ENCODE results near the gene SHISA5.

Gene SHISA5

DNA sequence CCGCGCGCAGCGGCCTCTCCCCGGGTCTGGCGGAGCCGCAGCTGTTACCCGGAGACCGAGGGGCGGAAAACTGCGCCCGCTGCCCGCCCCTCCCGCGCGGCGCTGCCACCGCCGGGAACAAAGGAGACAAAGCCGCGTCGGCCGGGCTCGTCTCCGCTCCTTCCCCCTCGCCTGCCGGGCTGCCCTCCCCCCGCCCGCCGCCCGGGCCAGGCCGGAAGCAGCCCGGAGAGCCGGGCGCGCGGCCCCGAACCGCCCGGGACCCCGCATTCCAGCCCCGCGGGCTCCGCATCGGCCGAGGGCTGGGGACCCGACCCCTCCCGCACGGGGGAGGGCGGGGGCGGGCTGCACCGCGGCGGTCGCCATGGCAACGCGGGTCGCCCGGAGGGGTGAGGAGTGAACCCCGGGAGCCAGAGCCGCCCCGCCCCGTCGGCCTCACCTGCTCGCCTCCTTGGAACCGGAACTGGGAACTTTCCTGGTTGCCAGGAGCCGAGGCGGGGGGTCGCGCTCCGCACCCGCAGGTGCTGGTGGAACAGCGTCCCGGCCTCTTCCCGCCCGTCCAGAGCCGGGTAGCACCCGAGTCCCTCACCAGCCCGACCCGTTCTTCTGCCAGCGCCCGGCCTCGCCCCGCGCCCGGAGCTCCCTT is 74.5 kb downstream of the SHISA5 start:
- peak; percentile 79 for DNase-seq

DNA sequence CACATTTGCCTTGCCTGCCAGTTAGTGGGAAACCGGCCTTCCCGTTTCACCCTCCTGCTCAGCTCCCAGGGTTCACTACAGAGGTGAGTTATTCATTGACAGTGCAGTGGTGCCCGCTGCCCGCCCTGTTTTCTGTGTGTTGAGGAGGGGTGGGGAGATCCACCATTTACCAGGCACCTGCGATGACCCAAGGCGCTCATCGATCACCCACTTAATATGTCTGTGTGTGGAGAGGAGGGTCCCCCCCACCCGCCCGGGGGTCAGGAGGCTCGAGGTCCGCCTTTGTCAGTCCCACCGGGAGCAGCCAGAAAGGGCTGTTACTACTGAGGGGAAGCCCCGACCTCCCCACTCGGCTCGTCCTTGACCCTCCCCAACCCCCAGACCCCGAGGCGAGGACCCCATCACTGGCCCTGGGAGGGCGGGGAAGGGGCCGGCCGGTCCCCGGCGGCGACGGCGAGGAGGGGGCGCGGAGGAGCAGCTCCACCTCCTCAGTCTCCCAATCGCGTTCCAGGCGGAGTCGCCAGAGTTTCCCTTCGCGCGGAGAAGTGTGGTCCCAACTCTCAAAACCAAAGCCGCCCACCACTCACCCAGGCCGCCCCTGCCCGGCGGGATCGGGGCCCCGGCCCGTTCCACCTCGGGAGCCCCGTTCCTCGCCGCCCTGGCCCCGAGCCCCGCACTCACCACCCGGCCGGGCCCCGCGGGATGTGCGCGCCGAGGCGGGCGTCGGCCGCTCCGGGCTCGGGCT is 75.2 kb downstream of the SHISA5 start:
- peak; percentile 87 for DNase-seq

DNA sequence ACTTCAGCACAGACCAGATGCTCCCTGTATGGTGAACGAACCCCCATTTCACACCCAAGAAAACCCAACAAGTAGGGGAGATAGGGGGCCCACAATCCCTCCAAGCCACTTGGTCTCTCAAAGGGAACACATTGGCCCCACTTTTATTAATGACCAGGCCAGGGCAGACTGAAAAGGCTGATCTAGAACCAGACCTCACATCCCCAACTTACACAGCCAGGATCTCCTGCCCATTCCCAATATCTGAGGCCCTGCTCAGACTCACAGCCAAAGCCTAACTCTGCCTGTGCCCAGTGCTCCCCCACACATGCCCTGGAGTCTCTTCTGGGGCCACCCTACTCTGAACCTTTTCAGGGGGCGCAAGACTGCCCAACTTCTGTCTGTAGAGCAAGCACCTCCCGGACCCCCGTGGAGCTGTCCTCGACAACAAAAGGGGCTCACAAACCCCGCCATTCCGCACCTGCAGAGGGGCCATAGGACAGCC is 75.8 kb downstream of the SHISA5 start:
- peak; percentile 62 for DNase-seq

DNA sequence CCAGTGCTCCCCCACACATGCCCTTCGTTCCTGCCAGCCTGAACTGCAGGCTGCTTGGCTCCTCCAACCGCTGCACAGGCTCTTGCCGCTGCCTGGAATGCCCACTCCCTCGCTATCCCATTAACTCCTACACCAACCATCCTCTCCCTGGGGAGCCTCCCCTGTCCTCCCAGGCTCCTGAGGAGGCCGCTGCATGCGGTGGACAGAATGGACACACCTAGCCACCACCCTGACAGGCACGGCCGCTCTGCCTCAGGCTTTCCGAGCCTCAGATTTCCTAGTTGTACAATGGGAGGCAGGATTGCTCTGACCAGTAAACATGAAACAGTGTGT is 76.4 kb downstream of the SHISA5 start:
- peak; percentile 24 for DNase-seq

DNA sequence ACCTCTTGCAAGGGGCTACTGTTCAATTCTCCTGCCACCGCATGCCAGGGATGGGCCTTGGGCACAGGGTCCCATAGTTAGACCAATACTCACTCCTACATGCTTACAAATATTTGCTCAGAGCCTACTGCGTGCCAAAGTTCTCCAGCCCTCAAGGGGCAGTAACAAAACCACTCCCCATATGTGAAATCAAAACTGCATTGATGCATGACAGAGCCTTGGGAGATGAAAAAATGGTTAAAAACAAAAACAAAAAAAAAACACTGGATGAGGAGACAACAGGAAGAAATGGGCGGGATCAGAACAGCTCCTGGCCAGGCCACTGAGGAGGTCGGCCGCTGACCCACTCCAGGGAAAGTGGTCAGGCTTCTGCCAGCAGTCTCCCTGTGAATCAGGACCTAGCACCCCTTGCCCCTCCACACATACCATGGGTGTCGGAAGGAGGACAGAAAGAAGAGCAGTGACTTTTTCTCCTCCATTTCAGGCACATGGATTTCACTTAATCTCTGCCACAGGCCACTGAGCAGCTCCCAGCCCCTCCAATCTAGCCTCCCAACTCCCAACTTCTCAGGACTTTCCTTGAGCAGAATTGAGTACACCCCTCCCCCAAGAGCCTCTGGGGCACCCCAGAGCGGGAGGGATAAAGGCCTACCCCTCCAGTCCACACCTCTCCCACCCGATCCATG is 76.9 kb downstream of the SHISA5 start:
- no peak for DNase-seq

DNA sequence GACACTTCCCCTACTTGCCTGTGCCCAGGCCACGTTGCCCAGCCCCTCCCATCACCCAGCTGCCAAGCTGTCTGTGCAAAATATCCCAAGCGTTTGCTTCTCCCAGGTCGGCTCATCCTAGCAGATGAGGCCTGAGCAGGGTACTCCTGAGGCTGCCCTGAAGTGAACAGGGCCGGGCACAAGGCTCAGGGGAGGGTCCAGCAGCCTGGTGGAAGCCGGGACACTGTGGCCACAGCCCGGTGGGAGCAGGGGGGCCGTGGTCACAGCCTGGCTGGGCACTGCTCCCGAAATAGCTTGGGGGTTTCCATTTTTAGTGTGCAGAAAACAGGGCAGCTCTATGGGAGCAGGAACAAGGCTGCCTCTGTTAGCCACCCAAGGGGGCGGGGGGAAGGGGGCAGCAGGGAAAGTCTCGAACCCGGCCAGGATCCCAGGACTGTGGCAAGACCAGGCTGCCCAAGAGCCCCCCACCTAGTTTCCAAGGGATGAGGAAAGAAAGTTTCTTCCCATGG is 77.5 kb downstream of the SHISA5 start:
- DNase-seq = peak; percentile 16

DNA sequence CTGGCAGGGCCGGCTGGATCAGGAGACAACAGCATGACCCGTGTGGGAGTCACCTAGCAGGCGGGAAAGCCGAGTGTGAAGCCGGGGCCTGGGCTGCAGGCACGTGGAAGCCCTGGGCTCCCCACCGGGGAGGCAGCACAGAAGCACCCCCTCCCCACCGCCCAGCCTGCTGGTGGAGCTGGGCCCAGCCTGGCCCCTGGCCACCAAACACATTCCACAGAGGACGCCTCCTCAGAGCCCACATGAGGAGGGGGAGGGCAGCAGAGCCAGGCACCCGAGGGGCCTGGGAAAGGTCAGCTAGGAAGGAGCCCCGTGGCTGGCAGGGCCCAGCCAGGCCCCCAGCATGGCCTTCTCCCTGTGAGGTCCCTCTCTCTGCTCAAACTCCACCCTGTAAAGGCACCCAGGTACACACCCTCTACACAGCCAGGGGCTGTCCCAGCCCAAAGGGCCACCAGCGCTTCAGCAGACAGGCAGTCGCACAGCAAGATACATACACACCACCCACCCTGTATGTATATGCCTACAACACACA is 78.6 kb downstream of the SHISA5 start:
- DNase-seq = peak; percentile 67

DNA sequence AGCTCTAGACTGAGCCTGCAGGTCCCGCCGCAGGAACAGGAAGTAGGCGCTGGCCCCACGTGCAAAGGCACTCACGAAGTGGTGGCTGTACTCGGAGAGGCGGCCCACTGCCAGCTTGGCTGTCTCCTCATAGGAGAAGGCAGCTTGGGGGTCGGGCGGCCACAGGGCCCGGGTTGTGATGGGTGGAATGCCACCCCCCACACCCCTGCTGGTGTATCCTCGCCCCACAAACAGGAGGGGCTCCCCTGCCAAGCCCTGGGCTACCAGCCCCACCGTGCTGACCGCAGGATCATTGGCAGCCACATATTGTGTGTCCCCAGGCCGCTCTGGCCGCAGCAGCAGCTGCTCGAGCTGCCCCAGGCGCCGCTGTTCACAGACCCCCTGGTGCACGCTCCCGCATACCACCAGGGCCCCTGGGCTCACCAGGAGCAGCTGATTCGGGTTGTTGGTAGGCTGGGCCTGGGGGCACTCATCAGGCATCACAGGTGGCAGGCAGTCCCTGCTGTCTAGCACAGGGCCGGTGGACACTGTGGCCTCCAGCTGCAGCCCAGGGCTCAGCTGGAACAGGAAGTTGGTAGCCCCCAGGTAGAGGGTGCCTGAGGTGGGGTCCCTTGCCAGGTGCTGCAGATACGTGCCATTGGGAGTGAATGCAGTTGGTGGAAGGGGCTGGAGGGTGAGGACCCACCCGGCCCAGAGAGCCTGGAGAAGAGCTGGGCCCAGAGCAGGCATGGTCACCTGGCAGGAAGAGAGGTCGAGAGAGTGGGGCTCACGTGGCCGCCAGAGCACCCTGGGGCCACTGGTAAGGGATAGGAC is 79.9 kb downstream of the SHISA5 start:
- no peak for DNase-seq

DNA sequence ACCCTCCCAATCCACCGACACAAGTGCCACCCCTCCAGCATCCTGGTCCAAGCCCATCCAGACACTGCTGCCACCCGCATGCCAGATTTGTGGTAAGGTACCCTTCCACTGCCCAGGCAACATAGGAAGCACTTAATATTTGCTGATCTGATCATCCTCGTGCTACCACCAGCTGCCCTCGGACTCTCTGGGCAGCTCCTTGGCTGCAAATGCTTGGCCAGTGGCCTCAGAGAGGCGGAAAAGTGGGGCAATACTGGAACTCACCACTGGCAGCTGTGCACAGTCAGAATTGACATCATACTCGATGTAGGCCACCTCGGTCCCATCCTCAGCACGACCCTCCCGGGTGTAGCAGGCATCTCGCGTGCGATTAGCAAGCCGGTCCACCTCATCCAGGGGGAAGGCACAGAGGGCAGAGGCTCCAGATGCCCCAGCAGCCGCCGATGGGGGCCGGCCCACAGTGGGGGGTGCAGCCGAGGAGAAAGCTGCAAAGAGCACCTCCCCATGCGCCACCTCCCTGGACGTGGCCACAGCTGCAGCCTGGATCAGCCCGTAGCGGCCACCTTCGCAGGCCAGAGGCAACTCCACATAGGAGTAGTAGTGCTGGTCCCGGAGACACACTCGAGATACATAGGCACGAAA is 80.6 kb downstream of the SHISA5 start:
- DNase-seq = no peak

DNA sequence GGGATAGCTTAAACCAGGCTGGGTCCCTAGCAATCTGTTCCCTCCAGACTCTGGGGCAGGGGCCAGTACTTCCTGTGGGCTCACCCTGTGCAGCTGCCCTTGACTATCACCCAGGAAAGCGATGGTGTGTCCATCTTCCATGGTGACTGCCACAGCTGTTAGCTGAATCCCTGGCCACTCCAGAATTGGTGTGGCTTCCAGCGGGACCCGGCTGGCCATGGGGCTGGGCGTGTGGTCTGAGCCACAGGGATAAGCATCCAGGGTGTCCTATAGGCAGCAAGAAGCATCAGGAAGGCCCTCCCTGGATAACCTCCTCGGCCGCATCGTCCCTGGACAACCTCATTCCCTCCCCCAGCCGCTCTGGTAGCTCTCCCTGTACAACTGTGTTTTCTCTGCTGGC is 81.3 kb downstream of the SHISA5 start:
- no peak for DNase-seq

DNA sequence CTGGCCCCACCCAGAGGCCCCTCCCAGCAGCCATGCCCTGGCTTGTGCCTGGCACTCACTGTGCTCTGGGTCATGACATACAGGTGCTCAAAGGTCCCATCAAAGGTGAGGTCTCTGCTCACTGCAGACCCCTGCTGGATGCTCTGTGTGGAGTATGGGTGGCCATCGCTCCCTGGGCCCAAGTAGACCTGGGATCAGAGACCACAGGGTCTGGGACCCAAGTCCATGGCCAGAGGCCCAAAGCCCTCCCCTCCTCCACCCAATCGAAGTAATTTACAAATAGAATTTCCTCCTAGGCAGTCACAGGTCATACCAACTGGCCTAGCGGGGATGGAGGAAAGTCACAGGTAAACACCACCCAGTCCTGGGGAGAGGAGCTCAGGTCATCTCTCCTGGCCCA is 81.7 kb downstream of the SHISA5 start:
- no peak for DNase-seq

DNA sequence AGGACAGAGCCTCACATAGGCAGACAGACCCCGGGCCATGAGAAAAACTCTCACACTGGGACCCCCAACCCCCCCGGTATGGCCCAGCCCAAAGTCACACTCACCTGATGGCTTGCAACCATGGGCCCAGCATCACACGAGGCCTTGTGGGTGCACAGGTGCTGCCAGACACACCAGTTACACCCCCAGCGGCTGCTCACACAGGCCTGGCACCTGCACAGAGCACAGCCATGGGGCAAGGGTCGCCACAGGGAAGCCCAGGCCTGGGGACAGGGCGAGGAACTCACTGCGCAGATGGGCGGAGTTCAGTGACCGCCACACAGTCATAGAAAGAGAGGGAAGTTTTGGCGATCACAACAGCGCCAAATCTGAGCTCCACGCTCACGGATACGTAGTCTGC is 83.4 kb downstream of the SHISA5 start:
- no peak for DNase-seq

DNA sequence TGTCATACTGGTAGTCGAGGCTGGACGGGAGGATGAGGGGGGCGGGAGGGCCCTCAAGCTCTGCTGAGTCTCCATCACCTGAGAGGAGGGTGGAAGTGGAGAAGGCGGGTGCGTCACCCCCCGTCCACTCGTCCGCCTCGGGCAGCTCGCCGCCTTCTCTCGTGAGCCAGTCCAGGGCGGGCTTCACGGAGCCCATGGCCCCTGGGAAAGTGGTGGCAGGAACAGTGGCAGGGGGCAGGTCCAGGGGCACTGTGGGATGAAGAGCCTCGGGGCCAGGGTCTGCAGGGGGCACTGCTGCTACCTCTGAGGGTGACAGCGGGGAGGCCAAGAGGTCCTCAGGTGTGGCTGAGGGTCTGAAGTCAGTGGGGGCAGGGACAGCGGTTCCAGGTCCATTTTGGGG is 84.4 kb downstream of the SHISA5 start:
- DNase-seq = no peak

DNA sequence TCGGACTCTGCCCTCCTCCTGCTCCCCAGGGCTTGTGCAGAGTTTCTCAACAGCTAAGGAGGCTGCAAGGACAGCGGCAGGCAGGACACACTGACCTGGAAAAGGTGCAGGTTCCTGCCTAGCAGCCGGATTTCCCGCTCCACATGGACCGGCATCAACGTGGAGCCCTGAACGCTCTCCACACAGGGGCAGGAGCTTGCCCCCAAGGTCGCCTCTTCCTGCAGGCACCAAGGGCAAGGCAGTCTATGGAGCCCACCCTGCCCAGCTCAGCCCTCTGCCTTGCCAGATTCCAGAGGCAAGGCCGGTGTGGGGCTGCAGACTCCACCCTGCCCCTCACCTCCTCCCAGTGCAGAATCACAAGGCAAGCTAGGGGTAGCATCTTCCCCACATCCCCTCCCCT is 84.8 kb downstream of the SHISA5 start:
- no peak for DNase-seq

DNA sequence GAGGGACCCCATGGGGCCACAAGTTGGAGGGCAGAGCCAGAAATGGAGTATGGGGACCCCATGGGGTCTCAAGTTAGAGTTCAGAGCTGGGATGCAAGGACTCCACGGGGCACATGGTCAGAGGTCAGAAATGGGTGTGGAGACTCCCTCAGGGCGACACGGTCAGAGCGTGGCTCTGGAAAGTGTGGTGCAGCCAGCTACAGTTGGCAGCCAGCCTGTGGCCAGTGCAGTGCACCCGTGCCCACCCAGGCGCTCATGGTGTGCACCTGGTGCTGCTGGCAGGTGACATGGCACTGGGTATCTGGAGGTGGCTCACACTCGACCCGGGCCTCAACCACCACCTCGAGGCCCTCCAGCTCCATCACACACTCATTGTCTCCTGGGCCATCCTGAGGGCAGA is 85.3 kb downstream of the SHISA5 start:
- no peak for DNase-seq

DNA sequence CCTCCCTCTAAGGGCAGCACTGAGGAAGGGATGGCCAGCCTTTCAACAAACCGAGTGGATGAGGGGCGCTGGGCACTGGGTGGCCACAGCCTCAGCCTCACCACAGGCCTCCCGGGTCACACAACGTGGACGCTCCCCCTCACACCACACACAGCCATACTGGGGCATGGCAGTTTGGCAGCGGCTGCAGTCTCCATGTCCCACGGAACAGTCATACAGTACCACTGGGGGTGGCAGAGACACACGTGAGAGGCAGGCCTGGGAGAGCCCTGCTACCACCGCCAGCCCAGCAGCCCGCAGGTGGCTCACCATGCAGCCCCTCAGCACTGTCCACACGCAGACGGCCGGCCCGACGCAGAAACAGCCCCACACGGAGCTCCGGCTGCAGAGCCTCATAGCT is 85.8 kb downstream of the SHISA5 start:
- DNase-seq = no peak
